NOMO-1 treated with dmso at 0.1 percent for 144 hours (cell line): ENCODE data around the gene SCTR.

Source experiments
- DNase-seq: peaks from one replicate; lab custom pipeline; 2025; ENCODE audit not compliant: unreplicated experiment; lab: John Stamatoyannopoulos, UW

SCTR gene

GRCh38 chr2:119525614-119526013 is 1.3 kb upstream of the SCTR start:
- DNase-seq = peak; percentile 47

GRCh38 chr2:119523383-119523951 is 816 bp downstream of the SCTR start:
- DNase-seq = no peak

DNA sequence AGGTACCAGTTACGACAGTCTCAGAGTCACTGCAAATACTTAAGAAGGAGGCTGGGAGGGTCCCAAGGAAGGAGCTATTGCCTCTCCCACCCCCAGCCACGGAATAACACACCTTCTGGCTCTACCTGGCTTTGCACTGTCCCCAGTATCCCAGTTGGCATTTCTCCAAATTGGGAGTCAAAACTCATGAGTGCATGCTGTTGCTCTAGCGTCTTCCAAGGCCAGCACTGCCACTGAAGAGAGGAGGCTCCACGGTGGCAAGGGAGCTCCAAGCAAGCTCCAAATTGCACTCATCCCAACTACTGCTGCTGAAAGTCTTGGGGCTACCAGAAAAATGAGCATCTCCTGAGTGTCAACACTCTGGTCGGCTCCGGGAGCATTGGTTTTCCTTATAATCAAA is 1.6 kb downstream of the SCTR start:
- no peak for DNase-seq

DNA sequence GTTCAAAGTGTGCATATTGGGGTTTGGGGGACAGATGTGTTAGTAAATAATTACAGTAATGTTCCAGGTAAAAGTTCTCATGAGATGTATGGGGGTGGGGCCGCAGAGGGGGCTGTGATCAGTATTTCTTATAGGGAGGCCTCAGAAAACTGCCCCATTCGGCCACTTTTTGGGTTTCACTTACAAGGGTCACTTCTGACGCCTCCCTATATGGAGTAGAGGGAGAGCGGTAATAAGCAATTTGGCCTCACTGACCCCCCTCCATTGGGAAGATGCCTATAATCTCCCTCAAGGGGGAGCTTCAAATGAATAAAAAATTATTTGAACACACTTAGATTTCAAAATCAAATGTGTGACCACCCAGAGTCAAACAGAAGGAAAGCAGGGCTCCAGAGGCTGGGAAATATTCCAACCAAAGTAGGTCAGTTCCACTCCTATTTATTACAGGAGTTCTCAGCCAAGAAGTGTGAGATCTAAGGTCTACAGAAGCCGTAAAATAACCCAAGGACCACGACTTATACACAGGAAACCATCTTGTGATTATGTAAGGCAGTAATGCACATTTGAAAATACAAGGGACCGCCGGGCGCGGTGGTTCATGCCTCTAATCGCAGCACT is 2.7 kb downstream of the SCTR start:
- DNase-seq = no peak

- DNase-seq = no peak
Observed at GRCh38 chr2:119520696-119521432, 3.4 kb downstream of the SCTR start.

GRCh38 chr2:119519057-119519408 is 5.2 kb downstream of the SCTR start:
- no peak for DNase-seq

DNA sequence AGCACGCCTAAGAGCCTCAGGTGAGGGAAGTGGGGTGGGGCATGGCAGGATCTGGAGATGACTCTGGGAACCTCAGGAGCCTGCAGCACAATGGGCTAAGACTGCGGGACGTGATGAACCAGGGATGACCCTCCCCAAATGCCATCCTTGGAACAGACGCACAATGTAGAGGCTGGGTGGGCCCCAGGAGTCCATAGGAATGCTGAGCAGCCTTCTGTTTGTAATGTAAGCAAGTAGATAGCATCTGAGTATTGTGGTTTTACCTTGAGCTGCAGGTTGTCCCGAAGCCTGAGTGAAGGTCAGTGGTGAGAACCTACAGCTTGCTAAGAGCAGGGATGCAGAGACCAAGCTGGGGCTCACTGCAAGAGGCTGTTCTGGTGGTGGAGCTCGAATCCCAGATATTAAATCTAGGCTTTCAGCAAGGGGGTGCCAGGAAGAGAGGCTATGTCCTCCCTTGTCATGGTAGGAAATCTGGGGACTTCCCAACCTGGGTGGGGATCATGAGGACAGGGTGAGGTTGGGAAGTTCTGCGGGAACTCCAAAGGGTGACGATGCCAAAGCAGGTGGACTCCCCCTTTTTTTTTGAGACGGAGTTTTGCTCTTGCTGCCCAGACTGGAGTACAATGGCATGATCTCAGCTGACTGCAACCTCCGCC is 5.8 kb downstream of the SCTR start:
- no peak for DNase-seq

- peak; percentile 47 for DNase-seq
Observed at GRCh38 chr2:119517433-119517832, 6.8 kb downstream of the SCTR start.

- no peak for DNase-seq
Observed at GRCh38 chr2:119516121-119516520, 8.2 kb downstream of the SCTR start.

DNA sequence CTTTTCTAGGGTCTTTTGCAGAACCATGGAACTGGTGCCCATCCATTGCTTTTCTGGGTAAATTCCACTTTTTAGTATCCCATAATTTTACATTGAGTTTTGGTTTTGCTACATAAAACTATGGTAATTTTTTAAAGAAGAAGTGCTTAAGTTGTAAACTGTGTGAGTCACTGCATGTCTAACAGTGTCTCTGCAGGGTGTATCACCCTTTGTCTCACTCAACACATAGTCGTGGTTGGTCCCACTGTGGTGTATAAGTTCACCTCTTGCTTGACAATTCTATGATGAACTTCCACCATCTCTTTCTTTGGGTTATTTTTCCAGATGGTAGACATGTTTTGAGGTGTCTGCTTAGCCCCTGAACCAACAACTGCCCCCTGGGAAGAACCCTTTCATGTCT is 10.5 kb downstream of the SCTR start:
- no peak for DNase-seq

DNA sequence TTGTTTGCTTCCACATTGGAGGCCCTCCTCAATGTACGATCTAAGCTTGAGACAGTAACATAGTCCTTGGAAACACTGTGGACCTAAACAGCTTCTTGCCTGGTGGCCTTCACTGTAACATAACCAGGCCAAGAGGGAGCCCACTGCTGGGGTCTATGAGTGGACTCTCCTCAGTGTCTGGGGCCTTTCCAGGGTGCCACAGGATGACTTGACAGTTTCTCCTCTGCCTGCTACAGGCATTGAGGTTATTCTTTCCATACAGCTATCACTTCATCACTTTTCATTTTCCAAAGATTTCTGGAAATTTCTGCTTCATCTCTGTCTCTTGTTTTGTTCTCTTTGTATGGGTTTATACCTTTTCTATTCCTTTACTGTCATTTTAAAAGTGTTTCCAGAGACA is 11.3 kb downstream of the SCTR start:
- DNase-seq = no peak

GRCh38 chr2:119511989-119512388 is 12.3 kb downstream of the SCTR start:
- DNase-seq = no peak

DNA sequence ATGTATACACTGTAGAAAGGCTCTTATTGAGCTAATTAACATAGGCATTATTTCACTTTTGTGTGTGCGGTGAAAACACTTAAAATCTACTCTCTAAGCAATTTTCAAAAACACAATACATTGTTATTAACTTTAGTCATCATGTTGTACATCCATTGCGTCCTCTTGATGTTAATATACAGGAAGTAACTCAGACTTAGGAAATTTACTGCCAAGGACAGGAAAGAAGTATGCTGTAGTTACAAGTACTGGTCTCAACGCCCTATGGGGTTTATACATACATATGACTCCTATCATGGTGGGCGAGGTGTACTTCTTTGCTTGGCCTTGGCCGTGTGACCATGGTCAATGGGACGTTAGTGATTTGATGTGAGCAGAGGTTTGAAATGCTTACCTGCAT is 15.5 kb downstream of the SCTR start:
- DNase-seq = no peak

DNA sequence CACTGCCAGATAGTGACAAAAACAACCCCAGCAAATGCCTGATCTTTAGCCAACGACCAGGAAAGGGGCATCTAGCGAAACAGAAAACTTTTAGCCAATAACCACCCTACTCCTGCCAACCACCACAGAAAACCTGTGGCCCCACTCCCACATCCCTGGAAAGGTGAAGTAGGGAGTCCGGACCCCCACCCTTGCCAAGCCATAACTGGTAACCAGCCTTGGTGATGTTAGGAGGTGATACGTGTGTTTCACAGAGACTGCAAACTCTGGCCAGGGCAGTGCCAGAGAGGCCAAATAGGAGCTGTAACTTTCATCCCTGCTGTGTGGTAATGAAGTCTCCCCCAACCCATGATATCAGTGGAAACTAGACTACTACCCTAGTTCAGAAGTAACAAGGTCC is 27.6 kb downstream of the SCTR start:
- DNase-seq = no peak

DNA sequence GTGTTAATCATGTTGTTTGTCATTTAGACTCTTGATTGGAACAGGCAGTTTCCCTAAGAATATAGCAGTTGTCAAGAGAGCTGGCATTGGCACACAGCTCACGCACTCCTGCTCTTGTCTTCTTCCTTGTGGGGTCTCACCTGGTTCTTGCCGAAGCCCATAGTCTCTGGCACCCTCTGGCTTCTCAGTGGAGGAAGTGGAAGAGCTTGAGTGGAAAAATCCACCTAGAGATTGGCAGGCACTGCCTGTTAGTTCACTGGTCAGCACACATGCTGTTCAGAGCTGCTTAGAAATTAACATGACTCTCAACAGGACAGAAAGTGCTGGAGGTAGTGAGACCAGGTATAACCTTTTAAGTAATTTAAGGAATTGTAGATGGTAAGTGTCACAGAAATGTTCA is 28.3 kb downstream of the SCTR start:
- DNase-seq = no peak

DNA sequence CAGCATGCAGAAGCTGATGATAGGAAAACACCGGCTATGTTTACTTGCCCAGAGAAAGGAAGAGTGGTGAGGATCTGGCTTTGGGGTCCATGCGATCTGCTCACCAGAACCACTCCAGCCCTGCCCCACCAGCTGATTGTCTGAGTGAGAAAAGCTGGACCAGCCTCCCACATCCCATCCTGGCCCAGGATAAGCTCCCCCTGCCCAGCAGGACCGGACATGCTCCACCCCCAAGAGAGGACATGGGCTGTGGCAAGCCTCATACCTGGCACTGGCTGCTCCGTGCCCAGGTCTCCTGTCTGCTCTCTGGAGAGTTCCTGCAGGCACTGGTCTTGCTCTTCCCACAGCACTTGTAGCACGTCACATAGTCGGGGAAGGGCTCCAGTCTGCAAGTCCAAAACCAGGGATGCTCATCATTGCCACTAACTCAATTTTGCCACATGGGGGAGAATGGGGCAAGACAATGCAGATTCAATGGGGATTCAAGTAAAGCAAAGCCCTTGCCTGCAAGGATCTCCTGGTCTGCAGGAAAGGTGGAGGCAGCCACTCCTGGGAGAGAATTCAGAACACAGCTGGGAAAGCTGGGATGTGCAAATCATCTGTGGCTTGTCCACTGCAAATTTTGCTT is 30.0 kb downstream of the SCTR start:
- no peak for DNase-seq

DNA sequence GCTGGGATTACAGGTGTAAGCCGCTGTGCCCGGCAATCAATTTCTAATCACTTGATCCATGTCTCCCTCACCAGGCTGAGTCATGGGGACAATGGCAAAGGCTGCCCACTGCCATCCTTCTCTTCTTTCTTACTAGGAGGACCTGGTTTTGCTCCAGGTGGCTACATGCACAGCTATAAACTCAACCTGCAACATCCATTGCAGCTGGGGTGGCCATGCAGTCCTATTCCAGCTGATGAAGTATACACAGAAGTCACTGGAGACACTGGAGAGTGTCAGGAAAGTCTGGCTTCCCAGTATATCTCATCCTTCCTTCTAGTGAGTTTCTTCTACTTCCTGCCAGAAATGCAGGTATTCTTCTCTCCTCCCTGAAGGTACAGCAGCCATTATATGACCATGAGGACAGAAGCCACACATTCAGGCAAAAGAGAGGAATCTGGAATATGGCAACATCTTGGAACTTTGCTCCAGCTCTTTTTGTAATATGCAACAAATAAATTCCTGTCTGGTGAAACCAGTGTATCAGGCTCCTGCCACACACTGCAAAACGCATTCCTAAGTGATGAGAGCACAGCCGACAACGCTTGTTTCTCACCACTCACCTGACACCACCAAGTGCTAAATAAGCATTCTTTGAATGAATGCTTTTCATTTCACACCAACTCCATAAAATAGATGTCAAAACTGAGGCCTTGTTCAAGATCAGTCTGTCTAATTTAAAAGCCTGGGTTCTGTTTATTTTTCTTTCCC is 32.3 kb downstream of the SCTR start:
- no peak for DNase-seq

DNA sequence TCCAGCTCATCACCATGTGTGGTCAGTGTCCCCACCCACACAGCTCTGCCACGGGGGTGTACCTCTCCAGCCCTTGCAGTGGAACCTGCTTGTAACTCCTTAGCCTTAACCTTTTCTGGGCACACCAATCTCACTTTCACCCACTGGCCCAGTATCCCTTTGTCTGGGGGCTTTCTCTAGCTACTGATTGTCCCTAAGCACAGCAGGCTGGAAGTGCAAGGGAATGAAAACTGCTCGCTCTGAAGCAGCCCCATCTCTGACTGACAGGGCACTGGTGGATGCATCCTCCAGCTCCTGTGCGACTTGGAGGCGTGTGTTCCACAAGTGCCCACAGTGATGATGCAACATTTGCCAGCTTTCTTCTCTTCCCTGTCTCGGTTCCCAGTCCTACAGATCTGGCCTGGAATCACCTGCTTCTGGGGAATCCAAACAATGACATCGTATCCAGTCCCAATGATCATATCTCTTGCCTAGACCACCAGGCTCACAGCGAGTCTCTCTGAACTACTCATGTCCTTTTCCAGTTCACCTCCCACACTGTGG is 33.6 kb downstream of the SCTR start:
- no peak for DNase-seq

- DNase-seq = no peak
Observed at GRCh38 chr2:119490106-119490505, 34.2 kb downstream of the SCTR start.

DNA sequence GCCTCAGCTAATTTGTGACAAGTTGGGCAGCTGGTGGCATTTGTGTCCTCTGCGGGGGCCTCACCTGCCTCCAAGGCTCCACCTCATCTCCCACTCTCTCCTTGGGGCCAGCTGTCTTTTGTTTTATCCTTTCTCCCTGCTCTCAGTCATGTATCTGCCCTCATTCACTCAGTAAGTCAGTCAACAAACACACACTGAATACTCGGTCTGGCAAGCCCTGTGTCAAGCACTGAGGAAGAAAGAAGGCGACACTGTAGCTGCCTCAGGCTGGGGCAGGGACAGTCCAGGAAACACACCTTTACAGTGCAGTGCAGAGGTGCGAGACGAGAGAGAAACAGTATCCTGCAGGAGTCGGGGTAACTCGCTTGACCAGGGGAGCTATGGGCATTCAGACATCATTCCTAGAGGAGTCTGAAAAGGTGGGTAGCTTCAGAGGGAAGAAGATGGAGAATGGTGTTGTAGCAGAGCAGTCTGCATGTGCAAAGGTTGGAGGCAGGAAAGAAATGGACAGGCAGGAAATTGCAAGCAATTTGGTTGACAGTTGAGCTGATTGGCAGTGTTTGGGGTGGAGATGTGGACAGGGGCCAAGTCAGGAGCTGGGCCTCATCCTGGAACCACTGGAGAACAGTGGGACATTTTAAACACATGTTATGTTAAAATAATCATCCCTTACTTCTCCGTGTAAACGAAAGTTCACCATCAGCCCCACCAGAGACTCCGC is 34.9 kb downstream of the SCTR start:
- no peak for DNase-seq
